HEK293 (cell line): ENCODE measurements around the gene ADIRF.
"Not testable (repeated sequence)": the region's sequence is repeated elsewhere in the genome, so short reads cannot be mapped to it uniquely, and the experiment has no call there.

Source experiments
- CTCF ChIA-PET: fragments of 350-600 bp; formaldehyde crosslinking; extraction: SDS; loops from one replicate; lab custom pipeline; 2021; ENCODE audit warnings: antibody characterized with exemption; lab: Yijun Ruan, JAX
- POLR2A ChIA-PET: fragments of 300-600 bp; formaldehyde crosslinking; extraction: SDS; loops from one replicate; lab custom pipeline; 2020; ENCODE audit warnings: antibody characterized with exemption, inconsistent platforms; lab: Yijun Ruan, JAX
- H3K27ac ChIP-seq: fragments of 200-500 bp; sonication (Bioruptor generic); 2 replicates; pipeline ENCODE4 v1.5.1; 2014; ENCODE audit warnings: low read depth, low read length, control low read depth, inconsistent platforms; ENCODE audit errors: extremely low read depth
- H3K36me3 ChIP-seq, 2 experiments: fragments of 200-500 bp in 1 of 2; sonication (Bioruptor generic) in 1 of 2; 1 replicate in 1 of 2; 2 replicates in 1 of 2; pipeline ENCODE4 v1.5.1; 2014 to 2017; ENCODE audit warnings: inconsistent platforms in 2 of 2, low read length in 2 of 2; ENCODE audit not compliant: control insufficient read depth in 2 of 2, insufficient read depth in 1 of 2
- H3K4me1 ChIP-seq: fragments of 200-500 bp; sonication (Bioruptor generic); 2 replicates; pipeline ENCODE4 v1.5.1; 2014; ENCODE audit warnings: mild to moderate bottlenecking, low read length, inconsistent platforms; ENCODE audit not compliant: control insufficient read depth, insufficient read depth
- H3K4me3 ChIP-seq: 2 replicates; pipeline ENCODE4 v1.5.1; 2011; ENCODE audit warnings: low read depth, mild to moderate bottlenecking, control low read depth, low read length, moderate library complexity
- H3K9me3 ChIP-seq: fragments of 200-500 bp; sonication (Bioruptor generic); 2 replicates; pipeline ENCODE4 v1.5.1; 2014; ENCODE audit warnings: low read depth, low read length, inconsistent platforms; ENCODE audit not compliant: control insufficient read depth, insufficient read depth
- BCL11B ChIP-seq: fragments of 450-650 bp; formaldehyde crosslinking; IDR thresholded peaks from 2 replicates; pipeline ENCODE4 v1.5.1; 2016; ENCODE audit warnings: low read depth, missing biosample characterization, missing genetic modification characterization
- FEZF1 ChIP-seq: fragments of 450-650 bp; formaldehyde crosslinking; IDR thresholded peaks from 2 replicates; pipeline ENCODE4 v1.5.1; 2016; ENCODE audit warnings: missing biosample characterization, missing genetic modification characterization
- GLI4 ChIP-seq: fragments of 450-650 bp; formaldehyde crosslinking; IDR thresholded peaks from 2 replicates; pipeline ENCODE4 v1.5.1; 2016; ENCODE audit warnings: missing biosample characterization, missing genetic modification characterization
- KLF16 ChIP-seq: fragments of 450-650 bp; formaldehyde crosslinking; IDR thresholded peaks from 2 replicates; pipeline ENCODE4 v1.5.1; 2017; ENCODE audit warnings: missing biosample characterization, missing genetic modification characterization
- MEIS1 ChIP-seq: sonication (generic); formaldehyde crosslinking; IDR thresholded peaks from 2 replicates; pipeline ENCODE4 v1.8.1; 2022; ENCODE audit warnings: missing genetic modification reagents, mild to moderate bottlenecking, borderline replicate concordance
- ZBTB17 ChIP-seq: fragments of 450-650 bp; formaldehyde crosslinking; IDR thresholded peaks from 2 replicates; pipeline ENCODE4 v1.5.1; 2016; ENCODE audit warnings: missing biosample characterization, missing genetic modification characterization
- ZBTB49 ChIP-seq: fragments of 450-650 bp; formaldehyde crosslinking; IDR thresholded peaks from 2 replicates; pipeline ENCODE4 v1.5.1; 2016; ENCODE audit warnings: missing biosample characterization, missing genetic modification characterization, low read depth
- ZBTB7A ChIP-seq: fragments of 450-650 bp; formaldehyde crosslinking; IDR thresholded peaks from 2 replicates; pipeline ENCODE4 v1.5.1; 2016; ENCODE audit warnings: low read depth, missing biosample characterization, missing genetic modification characterization
- ZNF114 ChIP-seq: fragments of 450-650 bp; formaldehyde crosslinking; IDR thresholded peaks from 2 replicates; pipeline ENCODE4 v1.5.0; 2017; ENCODE audit warnings: missing biosample characterization, missing genetic modification characterization
- ZNF138 ChIP-seq: fragments of 450-650 bp; formaldehyde crosslinking; IDR thresholded peaks from 2 replicates; pipeline ENCODE4 v1.5.1; 2016; ENCODE audit warnings: missing biosample characterization, missing genetic modification characterization, borderline replicate concordance
- ZNF146 ChIP-seq: fragments of 450-650 bp; formaldehyde crosslinking; IDR thresholded peaks from 2 replicates; pipeline ENCODE4 v1.5.1; 2016; ENCODE audit warnings: missing biosample characterization, missing genetic modification characterization
- ZNF214 ChIP-seq: fragments of 450-650 bp; formaldehyde crosslinking; IDR thresholded peaks from 2 replicates; pipeline ENCODE4 v1.5.1; 2017; ENCODE audit warnings: missing biosample characterization, mild to moderate bottlenecking, missing genetic modification characterization, borderline replicate concordance
- ZNF24 ChIP-seq: fragments of 450-650 bp; formaldehyde crosslinking; IDR thresholded peaks from 2 replicates; pipeline ENCODE4 v1.5.1; 2016; ENCODE audit warnings: missing biosample characterization, missing genetic modification characterization
- ZNF292 ChIP-seq: fragments of 450-650 bp; formaldehyde crosslinking; IDR thresholded peaks from 2 replicates; pipeline ENCODE4 v1.5.1; 2016; ENCODE audit warnings: low read depth, missing biosample characterization, missing genetic modification characterization, borderline replicate concordance
- ZNF350 ChIP-seq: fragments of 450-650 bp; formaldehyde crosslinking; IDR thresholded peaks from 2 replicates; pipeline ENCODE4 v1.5.0; 2017; ENCODE audit warnings: missing biosample characterization, mild to moderate bottlenecking, missing genetic modification characterization
- ZNF426 ChIP-seq: fragments of 450-650 bp; formaldehyde crosslinking; IDR thresholded peaks from 2 replicates; pipeline ENCODE4 v1.5.1; 2017; ENCODE audit warnings: missing biosample characterization, missing genetic modification characterization, mild to moderate bottlenecking, inconsistent platforms, moderate library complexity
- ZNF501 ChIP-seq: fragments of 450-650 bp; formaldehyde crosslinking; IDR thresholded peaks from 2 replicates; pipeline ENCODE4 v1.5.1; 2016; ENCODE audit warnings: missing biosample characterization, missing genetic modification characterization
- ZNF513 ChIP-seq: fragments of 450-650 bp; IDR thresholded peaks from 2 replicates; pipeline ENCODE4 v1.5.1; 2018; ENCODE audit warnings: missing biosample characterization, missing genetic modification characterization
- ZNF530 ChIP-seq: fragments of 450-650 bp; formaldehyde crosslinking; IDR thresholded peaks from 2 replicates; pipeline ENCODE4 v1.5.1; 2016; ENCODE audit warnings: low read depth, missing biosample characterization, missing genetic modification characterization
- ZNF549 ChIP-seq: fragments of 450-650 bp; IDR thresholded peaks from 2 replicates; pipeline ENCODE4 v1.5.1; 2018; ENCODE audit warnings: missing biosample characterization, missing genetic modification characterization, mild to moderate bottlenecking, inconsistent platforms, moderate library complexity
- ZNF558 ChIP-seq: fragments of 450-650 bp; formaldehyde crosslinking; IDR thresholded peaks from 2 replicates; pipeline ENCODE4 v1.5.1; 2016; ENCODE audit warnings: missing biosample characterization, missing genetic modification characterization
- ZNF585B ChIP-seq: fragments of 450-650 bp; formaldehyde crosslinking; IDR thresholded peaks from 2 replicates; pipeline ENCODE4 v1.5.1; 2016; ENCODE audit warnings: missing biosample characterization, missing genetic modification characterization
- ZNF670 ChIP-seq: fragments of 450-650 bp; formaldehyde crosslinking; IDR thresholded peaks from 2 replicates; pipeline ENCODE4 v1.5.1; 2016; ENCODE audit warnings: missing biosample characterization, missing genetic modification characterization, low read depth
- ZSCAN4 ChIP-seq: fragments of 450-650 bp; formaldehyde crosslinking; IDR thresholded peaks from 2 replicates; pipeline ENCODE4 v1.5.1; 2017; ENCODE audit warnings: missing biosample characterization, missing genetic modification characterization

The ADIRF gene

GRCh38 chr10:86976362-86977056, 8.2 kb downstream of the ADIRF start:
- CTCF ChIA-PET: interaction anchor here (0.6 to 1.2 kb wide), 6 partner anchors 9 to 566 kb away, joined by 3 to 4 read pairs (median 4); no protein-coding TSS in a partner anchor
- Histone ChIP-seq H3K36me3 (no peaks in the 10 kb centered on the region), H3K4me1 (no peaks in the 10 kb centered on the region), H3K27ac (no peak overlapping the region), H3K9me3 (no peaks in the 10 kb centered on the region), H3K4me3 (no peak overlapping the region)
- TF ChIP-seq ZSCAN4 (tag by site-specific recombination) (peak; percentile 87), ZNF530 (no peak), KLF16 (tag by site-specific recombination) (no peak), ZNF24 (tag by site-specific recombination) (no peak), GLI4 (tag by site-specific recombination) (no peak), ZNF114 (tag by site-specific recombination) (no peak), ZBTB49 (tag by site-specific recombination) (no peak)
- POLR2A ChIA-PET: interaction anchor here (0.6 kb wide), 1 partner anchor 1240 kb away, joined by 3 read pairs; no protein-coding TSS in a partner anchor

GRCh38 chr10:86978457-86978856, 10.2 kb downstream of the ADIRF start:
- H3K4me1 ChIP-seq, H3K9me3 ChIP-seq, H3K4me3 ChIP-seq, POLR2A ChIA-PET, H3K27ac ChIP-seq, H3K36me3 ChIP-seq: not testable (repeated sequence)
- CTCF ChIA-PET: interaction anchor here (1.7 kb wide), 1 partner anchor 18 kb away, joined by 4 read pairs; no protein-coding TSS in a partner anchor

- Histone ChIP-seq H3K9me3 (no peaks in the 10 kb centered on the region), H3K4me3 (no peak overlapping the region), H3K4me1 (no peaks in the 10 kb centered on the region), H3K36me3 (no peaks in the 10 kb centered on the region), H3K27ac (no peak overlapping the region)
- POLR2A ChIA-PET: no interaction called here
- CTCF ChIA-PET: interaction anchor here (0.6 to 0.9 kb wide), 3 partner anchors 33 to 87 kb away, joined by 3 to 4 read pairs (median 4); no protein-coding TSS in a partner anchor
- TF ChIP-seq ZNF214 (tag by site-specific recombination) (no peak), MEIS1 (CRISPR knock-in tag) (no peak), ZNF670 (tag by site-specific recombination) (no peak), ZNF585B (tag by site-specific recombination) (no peak), FEZF1 (tag by site-specific recombination) (no peak), ZNF350 (tag by site-specific recombination) (no peak), ZNF501 (tag by site-specific recombination) (no peak), ZNF530 (no peak), ZNF292 (no peak), ZNF558 (tag by site-specific recombination) (no peak), ZNF138 (no peak), ZNF549 (tag by site-specific recombination) (no peak), BCL11B (no peak), ZNF426 (no peak), ZNF146 (no peak), ZNF513 (tag by site-specific recombination) (no peak), ZBTB7A (tag by site-specific recombination) (no peak), ZBTB17 (no peak)
Observed at GRCh38 chr10:86979296-86979818, 11.1 kb downstream of the ADIRF start.
